ENCODE data around the gene INTS14. TPM values are rescaled to one million over a fixed set of nuclear protein-coding genes. Genes with fewer than 3 reads are reported as not detected.

Gene INTS14
- total RNA-seq, 4 donors from 2014 or later: 52.4 to 99.4 (median 62.9) TPM

DNA sequence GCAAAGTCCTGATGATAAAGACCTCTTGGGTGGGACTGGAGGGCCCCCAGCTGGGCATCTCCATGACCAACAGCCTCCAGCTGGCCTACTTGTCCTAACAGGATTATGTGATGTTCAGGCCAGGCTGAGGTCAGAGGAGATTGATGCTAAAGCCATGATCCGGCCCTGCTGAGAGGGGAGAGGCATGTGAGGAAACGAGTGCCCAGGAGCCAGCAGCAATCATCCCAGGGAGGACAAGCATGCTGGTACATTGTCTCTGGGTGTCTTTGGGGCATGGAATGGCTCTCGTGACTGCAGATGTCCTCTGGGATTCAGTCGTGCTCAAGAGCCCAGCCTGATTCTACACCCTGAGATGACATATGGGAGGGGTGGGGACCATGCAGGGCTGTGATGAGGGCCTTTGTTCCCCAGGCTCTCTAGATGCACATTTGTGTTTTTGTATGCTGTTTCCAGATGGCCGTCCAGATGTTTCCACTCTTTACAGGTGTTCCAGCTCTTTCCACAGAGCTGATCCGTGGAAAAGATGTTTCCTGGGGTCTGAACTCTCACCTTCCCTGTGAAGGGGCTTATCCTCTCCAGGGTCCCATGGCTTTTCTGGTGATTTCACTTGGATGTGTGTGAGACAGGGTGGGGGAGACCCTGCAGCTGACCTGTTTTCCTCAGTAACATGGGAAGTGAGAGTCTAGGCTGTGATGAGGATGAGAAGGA is 31.0 kb upstream of the INTS14 start:
- peak in 1 of 2 donors; percentile 5 for DNase-seq
- Histone ChIP-seq H3K27me3 (no peaks in the 10 kb centered on the region), H3K4me3 (replicated peaks in 1 of 3) (no peak overlapping the region), H3K9me3 (no peaks in the 10 kb centered on the region), H3K4me1 (peaks cover 0 to 10% of the 10 kb centered on the region in 2 donors), H3K27ac (no peak overlapping the region), H3K36me3 (no peaks in the 10 kb centered on the region)
- no peak for TF ChIP-seq CTCF (IDR thresholded peaks at IDR 0.05)
- TF ChIP-seq POLR2A (IDR thresholded peaks at IDR 0.05): no peak
- WGBS, 2 donors: 56 to 63% methylated on average over 6 of the region's 6 CpGs
- intact Hi-C loops (cut with DNase I): no loop called here

GRCh38 chr15:65639509-65639908 is 28.6 kb upstream of the INTS14 start:
- intact Hi-C loops (cut with DNase I): loop anchor here (10.0 kb wide), 1 partner anchor 185 kb away; no protein-coding TSS in a partner anchor
- Histone ChIP-seq H3K27ac (no peak overlapping the region), H3K27me3 (no peaks in the 10 kb centered on the region), H3K4me1 (peaks cover 0 to 10% of the 10 kb centered on the region in 2 donors), H3K4me3 (replicated peaks in 1 of 3) (no peak overlapping the region), H3K36me3 (no peaks in the 10 kb centered on the region), H3K9me3 (no peaks in the 10 kb centered on the region)
- DNase-seq: no peak
- TF ChIP-seq CTCF (IDR thresholded peaks at IDR 0.05): no peak
- TF ChIP-seq POLR2A (IDR thresholded peaks at IDR 0.05): no peak
- WGBS, 2 donors: 68 to 79% methylated on average over 6 of the region's 6 CpGs

GRCh38 chr15:65638681-65639089 is 27.8 kb upstream of the INTS14 start:
- intact Hi-C loops (cut with DNase I): loop anchor here (10.0 kb wide), 1 partner anchor 186 kb away; no protein-coding TSS in a partner anchor
- WGBS, 2 donors: 1 to 5% methylated on average over 3 of the region's 3 CpGs

DNA sequence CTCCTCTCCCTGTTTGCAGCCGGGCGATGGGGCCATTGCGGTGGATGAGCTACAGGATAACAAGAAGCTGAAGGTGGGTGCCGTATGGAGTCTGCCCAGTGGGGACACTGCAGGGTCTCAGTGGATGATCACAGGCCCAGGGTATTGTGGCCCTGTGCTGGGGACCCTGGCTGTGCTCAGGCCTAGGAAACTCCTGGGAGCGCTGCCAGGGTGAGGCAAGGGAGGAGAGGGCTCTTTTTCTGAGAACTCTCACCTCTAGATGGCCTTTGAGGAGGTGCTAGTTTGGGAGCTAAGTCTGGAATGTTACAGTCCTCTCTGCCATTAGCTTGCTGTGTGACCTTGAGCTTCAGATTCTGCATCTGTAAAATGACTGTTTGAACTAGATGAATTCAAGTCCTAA is 27.2 kb upstream of the INTS14 start:
- DNase-seq: peak; percentile 13 to 37
- Histone ChIP-seq H3K36me3 (no peaks in the 10 kb centered on the region), H3K27ac (no peak overlapping the region), H3K4me1 (peaks cover 0 to 10% of the 10 kb centered on the region in 2 donors), H3K4me3 (replicated peaks in 1 of 3) (no peak overlapping the region), H3K9me3 (no peaks in the 10 kb centered on the region), H3K27me3 (no peaks in the 10 kb centered on the region)
- intact Hi-C loops (cut with DNase I): loop anchor here (10.0 kb wide), 1 partner anchor 187 kb away; no protein-coding TSS in a partner anchor
- WGBS, 2 donors: 84% methylated on average over 5 of the region's 5 CpGs
- no peak for TF ChIP-seq POLR2A (IDR thresholded peaks at IDR 0.05)
- TF ChIP-seq CTCF (IDR thresholded peaks at IDR 0.05): no peak

More at GRCh38 chr15:65638681-65639089, 27.8 kb upstream of the INTS14 start:
- Histone ChIP-seq H3K4me1 (peaks cover 0 to 10% of the 10 kb centered on the region in 2 donors), H3K27ac (no peak overlapping the region), H3K9me3 (no peaks in the 10 kb centered on the region), H3K27me3 (no peaks in the 10 kb centered on the region), H3K36me3 (no peaks in the 10 kb centered on the region), H3K4me3 (replicated peaks in 1 of 3) (no peak overlapping the region)
- peak in 1 of 2 donors; percentile 10 for DNase-seq
- TF ChIP-seq CTCF (IDR thresholded peaks at IDR 0.05): peak; percentile 51 to 94 (median 82)
- TF ChIP-seq POLR2A (IDR thresholded peaks at IDR 0.05): no peak

- no peaks in the 10 kb centered on the region for H3K9me3 ChIP-seq
- WGBS, 2 donors: 86 to 100% methylated on average over 1 of the region's 1 CpG
These were observed 23.4 kb upstream of the INTS14 start for GRCh38 chr15:65634356-65634755.

More at GRCh38 chr15:65634356-65634755, 23.4 kb upstream of the INTS14 start:
- no peak overlapping the region for H3K4me3 ChIP-seq (replicated peaks in 1 of 3)
- no peak overlapping the region for H3K27ac ChIP-seq
- no peak for DNase-seq
- intact Hi-C loops (cut with DNase I): loop anchor here (10.0 kb wide), 1 partner anchor 190 kb away; no protein-coding TSS in a partner anchor
- H3K36me3 ChIP-seq: no peaks in the 10 kb centered on the region
- TF ChIP-seq CTCF (IDR thresholded peaks at IDR 0.05) (no peak), POLR2A (IDR thresholded peaks at IDR 0.05) (no peak)
- no peaks in the 10 kb centered on the region for H3K27me3 ChIP-seq
- peaks cover 0 to 7% of the 10 kb centered on the region in 2 donors for H3K4me1 ChIP-seq

Data from thyroid gland (tissue), 4 donors.